PC-3 (cell line): ENCODE data around the gene NFU1. TPM values are rescaled to one million over a fixed set of nuclear protein-coding genes. Genes with fewer than 3 reads are reported as not detected.

ENCODE experiments used
- ATAC-seq: fragments of 200-7000 bp; cut with Tn5 transposase; 2 replicates; pipeline ENCODE4 v1.9.1; 2020; ENCODE audit warnings: mild to moderate bottlenecking, moderate library complexity
- BruUV-seq: library from RNA; stranded (reverse); fragments of 400-500 nt; replicated peaks from 2 replicates; lab custom pipeline; 2021; lab: Mats Ljungman, UMichigan
- CTCF ChIA-PET: fragments of 300-600 bp; sonication (Branson Sonifier 250); formaldehyde crosslinking; loops from one replicate; lab custom pipeline; 2022; ENCODE audit warnings: antibody characterized with exemption; lab: Charles Lee
- POLR2A ChIA-PET: fragments of 300-600 bp; sonication (Branson Sonifier 250); formaldehyde crosslinking; loops from one replicate; lab custom pipeline; 2022; ENCODE audit warnings: antibody characterized with exemption; ENCODE audit not compliant: unreplicated experiment; lab: Charles Lee
- DNase-seq: peaks from one replicate; pipeline ENCODE4 v3.0.0-alpha.2; 2015
- H2AFZ ChIP-seq: fragments of 300-600 bp; sonication (generic); 2 replicates; pipeline ENCODE4 v1.6.0; 2016; ENCODE audit warnings: antibody characterized with exemption, low read length
- H3F3A ChIP-seq: fragments of 300-600 bp; sonication (generic); one replicate; pipeline ENCODE4 v1.6.0; 2017; ENCODE audit warnings: antibody characterized with exemption, low read length, control low read depth, mild to moderate bottlenecking; ENCODE audit not compliant: unreplicated experiment
- H3K27ac ChIP-seq: fragments of 300-600 bp; sonication (generic); 2 replicates; pipeline ENCODE4 v1.5.1; 2016; ENCODE audit warnings: mild to moderate bottlenecking, low read length
- H3K27me3 ChIP-seq: fragments of 300-600 bp; sonication (generic); 2 replicates; pipeline ENCODE4 v1.6.1; 2016; ENCODE audit warnings: low read length, mixed read lengths
- H3K36me3 ChIP-seq: fragments of 300-600 bp; sonication (generic); 2 replicates; pipeline ENCODE4 v1.6.1; 2016; ENCODE audit warnings: low read depth, mixed run types, low read length, mixed read lengths
- H3K4me1 ChIP-seq: fragments of 300-600 bp; sonication (generic); 2 replicates; pipeline ENCODE4 v1.5.1; 2016; ENCODE audit warnings: low read length; ENCODE audit not compliant: insufficient read depth
- H3K4me2 ChIP-seq: fragments of 300-600 bp; sonication (generic); 2 replicates; pipeline ENCODE4 v1.6.0; 2016; ENCODE audit warnings: low read length
- H3K4me3 ChIP-seq: fragments of 300-600 bp; sonication (generic); 2 replicates; pipeline ENCODE4 v1.5.1; 2016; ENCODE audit warnings: mild to moderate bottlenecking, low read length, mixed read lengths
- H3K79me2 ChIP-seq: fragments of 300-600 bp; sonication (generic); 2 replicates; pipeline ENCODE4 v1.6.1; 2017; ENCODE audit warnings: low read length, mixed read lengths
- H3K9ac ChIP-seq: fragments of 300-600 bp; sonication (generic); 2 replicates; pipeline ENCODE4 v1.6.0; 2016; ENCODE audit warnings: mild to moderate bottlenecking, low read length
- H3K9me2 ChIP-seq: fragments of 300-600 bp; sonication (generic); replicated peaks from 2 replicates; pipeline ENCODE4 v1.6.1; 2016; ENCODE audit warnings: mixed run types, low read length, mixed read lengths
- H3K9me3 ChIP-seq: fragments of 300-600 bp; sonication (generic); 2 replicates; pipeline ENCODE4 v1.6.1; 2016; ENCODE audit warnings: low read length, mixed read lengths
- H4K20me1 ChIP-seq: fragments of 300-600 bp; sonication (generic); 2 replicates; pipeline ENCODE4 v1.6.1; 2016; ENCODE audit warnings: low read length, mixed read lengths
- EZH2 ChIP-seq: fragments of 300-600 bp; sonication (generic); IDR thresholded peaks from one replicate; pipeline ENCODE4 v1.6.1; 2017; ENCODE audit warnings: antibody characterized with exemption, mild to moderate bottlenecking, low read length; ENCODE audit not compliant: unreplicated experiment
- EZH2phosphoT487 ChIP-seq: fragments of 300-600 bp; sonication (generic); IDR thresholded peaks from 2 replicates; pipeline ENCODE4 v1.6.1; 2018; ENCODE audit warnings: mild to moderate bottlenecking, antibody characterized with exemption, low read length, borderline replicate concordance
- intact Hi-C: fragments of 100-400 bp; cut with micrococcal nuclease; formaldehyde crosslinking; loops from 2 replicates; pipeline ENCODE4 v1.9.0; 2023
- total RNA-seq: library from RNA; depleted of rRNA; stranded (reverse); fragments of >200 nt; gene quantifications from 2 replicates; pipeline ENCODE4 v1.2.3, GENCODE V29; 2014
- TF ChIP-seq, protein P1 (sequence below): fragments of 300-600 bp; sonication (generic); conservative IDR thresholded peaks from 2 replicates; pipeline ENCODE4 v1.5.1; 2017; ENCODE audit warnings: antibody characterized with exemption, low read depth, mild to moderate bottlenecking, low read length

Gene NFU1
- total RNA-seq, 1 experiment from 2014 or later = 45.6 TPM

DNA sequence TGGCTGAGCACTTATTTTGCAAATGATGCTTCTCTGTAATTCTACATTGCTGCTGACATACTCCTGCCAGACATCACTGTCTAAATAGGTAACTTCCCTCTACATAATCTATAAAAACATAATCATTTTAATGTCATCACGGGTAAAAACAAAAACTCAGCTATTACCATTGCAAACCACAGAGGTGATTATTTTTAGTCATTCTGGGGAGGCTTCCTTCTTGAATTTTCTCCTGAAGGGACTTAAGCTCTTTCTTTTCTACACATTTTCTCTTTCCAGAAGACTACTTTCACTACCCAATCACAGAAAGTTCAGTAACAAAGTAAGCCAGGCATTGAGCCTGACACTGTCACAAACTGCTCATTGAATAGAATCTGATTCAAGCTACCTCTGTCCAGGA, 40.4 kb upstream of the NFU1 start:
- no TSS peak for BruUV-seq
- Histone ChIP-seq H3K9me2 (no peaks in the 10 kb centered on the region), H3K4me3 (no peak overlapping the region), H3K27me3 (no peaks in the 10 kb centered on the region), H3K27ac (no peak overlapping the region), H3K9me3 (no peaks in the 10 kb centered on the region), H2AFZ (no peak overlapping the region), H3F3A (no peaks in the 10 kb centered on the region), H3K9ac (no peak overlapping the region), H4K20me1 (no peaks in the 10 kb centered on the region), H3K36me3 (no peaks in the 10 kb centered on the region), H3K4me2 (no peak overlapping the region), H3K4me1 (no peaks in the 10 kb centered on the region), H3K79me2 (no peaks in the 10 kb centered on the region)
- intact Hi-C loops = no loop called here
- TF ChIP-seq, protein P1, sequence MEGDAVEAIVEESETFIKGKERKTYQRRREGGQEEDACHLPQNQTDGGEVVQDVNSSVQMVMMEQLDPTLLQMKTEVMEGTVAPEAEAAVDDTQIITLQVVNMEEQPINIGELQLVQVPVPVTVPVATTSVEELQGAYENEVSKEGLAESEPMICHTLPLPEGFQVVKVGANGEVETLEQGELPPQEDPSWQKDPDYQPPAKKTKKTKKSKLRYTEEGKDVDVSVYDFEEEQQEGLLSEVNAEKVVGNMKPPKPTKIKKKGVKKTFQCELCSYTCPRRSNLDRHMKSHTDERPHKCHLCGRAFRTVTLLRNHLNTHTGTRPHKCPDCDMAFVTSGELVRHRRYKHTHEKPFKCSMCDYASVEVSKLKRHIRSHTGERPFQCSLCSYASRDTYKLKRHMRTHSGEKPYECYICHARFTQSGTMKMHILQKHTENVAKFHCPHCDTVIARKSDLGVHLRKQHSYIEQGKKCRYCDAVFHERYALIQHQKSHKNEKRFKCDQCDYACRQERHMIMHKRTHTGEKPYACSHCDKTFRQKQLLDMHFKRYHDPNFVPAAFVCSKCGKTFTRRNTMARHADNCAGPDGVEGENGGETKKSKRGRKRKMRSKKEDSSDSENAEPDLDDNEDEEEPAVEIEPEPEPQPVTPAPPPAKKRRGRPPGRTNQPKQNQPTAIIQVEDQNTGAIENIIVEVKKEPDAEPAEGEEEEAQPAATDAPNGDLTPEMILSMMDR = no peak
- TF ChIP-seq EZH2 = no peak
- TF ChIP-seq EZH2phosphoT487 = no peak
- no peak for ATAC-seq
- CTCF ChIA-PET = no interaction called here
- POLR2A ChIA-PET = no interaction called here
- DNase-seq = no peak

DNA sequence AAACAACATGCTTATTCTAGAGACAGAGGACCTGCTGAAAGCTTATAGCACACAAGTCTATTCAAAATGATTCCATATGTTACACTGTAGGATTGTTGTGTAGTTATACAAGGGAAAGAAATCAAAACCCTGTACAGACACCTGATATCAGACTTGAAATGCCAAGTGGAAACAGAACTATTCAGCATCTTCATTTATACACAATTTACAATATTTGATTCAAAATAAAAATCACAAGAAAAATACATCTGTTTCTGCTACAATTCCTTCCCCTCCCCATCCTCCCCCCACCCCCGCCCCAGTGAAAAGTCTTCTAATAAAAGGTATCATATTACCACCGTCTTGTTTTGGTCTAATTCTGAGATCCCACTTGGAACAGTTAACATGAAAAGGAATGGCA, 37.5 kb upstream of the NFU1 start:
- Histone ChIP-seq H3K27ac (no peak overlapping the region), H3K4me3 (no peak overlapping the region), H3K36me3 (no peaks in the 10 kb centered on the region), H3K27me3 (no peaks in the 10 kb centered on the region), H3K9ac (no peak overlapping the region), H3F3A (no peaks in the 10 kb centered on the region), H3K9me2 (no peaks in the 10 kb centered on the region), H2AFZ (no peak overlapping the region), H3K4me2 (no peak overlapping the region), H3K4me1 (no peaks in the 10 kb centered on the region), H4K20me1 (no peaks in the 10 kb centered on the region), H3K79me2 (no peaks in the 10 kb centered on the region), H3K9me3 (no peaks in the 10 kb centered on the region)
- ChIA-PET CTCF (no interaction called here), POLR2A (no interaction called here)
- BruUV-seq = no TSS peak
- intact Hi-C loops = no loop called here
- ATAC-seq (no peak), DNase-seq (no peak)
- TF ChIP-seq, protein P1 = no peak
- no peak for TF ChIP-seq EZH2phosphoT487
- TF ChIP-seq EZH2 = no peak

GRCh38 chr2:69471793-69472192, 34.6 kb upstream of the NFU1 start:
- DNase-seq = no peak
- no peak overlapping the region for H3K4me3 ChIP-seq
- no peak overlapping the region for H3K27ac ChIP-seq
- no peak for ATAC-seq
- no TSS peak for BruUV-seq
- no peaks in the 10 kb centered on the region for H3K27me3 ChIP-seq
- H3K4me2 ChIP-seq = no peak overlapping the region
- no peaks in the 10 kb centered on the region for H3F3A ChIP-seq
- H3K9me2 ChIP-seq = no peaks in the 10 kb centered on the region
- H3K9me3 ChIP-seq = no peaks in the 10 kb centered on the region
- no peaks in the 10 kb centered on the region for H3K4me1 ChIP-seq
- no peak overlapping the region for H3K9ac ChIP-seq
- no peaks in the 10 kb centered on the region for H4K20me1 ChIP-seq
- H3K79me2 ChIP-seq = no peaks in the 10 kb centered on the region
- CTCF ChIA-PET = no interaction called here
- intact Hi-C loops = no loop called here
- POLR2A ChIA-PET = no interaction called here
- no peak for TF ChIP-seq EZH2
- TF ChIP-seq, protein P1 = no peak
- no peak for TF ChIP-seq EZH2phosphoT487
- H2AFZ ChIP-seq = no peak overlapping the region
- no peaks in the 10 kb centered on the region for H3K36me3 ChIP-seq
